Ishikawa (cell line): ENCODE data around the gene AKNAD1.
A peak's percentile ranks its signal among the peaks of the same experiment; 100 is the strongest.

Source experiments
- CEBPB ChIP-seq: IDR thresholded peaks from 2 replicates; pipeline ENCODE4 v1.6.1; 2012
- CREB1 ChIP-seq: IDR thresholded peaks from 2 replicates; pipeline ENCODE4 v1.6.1; 2012; ENCODE audit warnings: low read depth
- EGR1 ChIP-seq: IDR thresholded peaks from 2 replicates; pipeline ENCODE4 v1.6.1; 2012
- EP300 ChIP-seq: IDR thresholded peaks from 2 replicates; pipeline ENCODE4 v1.6.1; 2012; ENCODE audit warnings: borderline replicate concordance
- FOXM1 ChIP-seq: IDR thresholded peaks from 2 replicates; pipeline ENCODE4 v1.6.1; 2012; ENCODE audit warnings: low read depth, borderline replicate concordance
- NFIC ChIP-seq: IDR thresholded peaks from 2 replicates; pipeline ENCODE4 v1.6.1; 2012
- RAD21 ChIP-seq: IDR thresholded peaks from 2 replicates; pipeline ENCODE4 v1.6.1; 2012; ENCODE audit warnings: low read depth
- TAF1 ChIP-seq: IDR thresholded peaks from 2 replicates; pipeline ENCODE4 v1.6.1; 2012; ENCODE audit warnings: low read depth, mild to moderate bottlenecking
- TCF12 ChIP-seq: IDR thresholded peaks from 2 replicates; pipeline ENCODE4 v1.6.1; 2012; ENCODE audit warnings: low read depth
- TEAD4 ChIP-seq: IDR thresholded peaks from 2 replicates; pipeline ENCODE4 v1.6.1; 2012
- USF1 ChIP-seq: IDR thresholded peaks from 2 replicates; pipeline ENCODE4 v1.6.1; 2012
- YY1 ChIP-seq: IDR thresholded peaks from 2 replicates; pipeline ENCODE4 v1.6.1; 2012; ENCODE audit warnings: low read depth
- ZBTB7A ChIP-seq: IDR thresholded peaks from 2 replicates; pipeline ENCODE4 v1.6.1; 2012; ENCODE audit warnings: low read depth
- TF ChIP-seq, protein P1 (sequence below): IDR thresholded peaks from 2 replicates; pipeline ENCODE4 v1.6.1; 2012; ENCODE audit warnings: low read depth, mild to moderate bottlenecking
- TF ChIP-seq, protein P2 (sequence below): IDR thresholded peaks from 2 replicates; pipeline ENCODE4 v1.6.1; 2012

AKNAD1 gene

GRCh38 chr1:108819878-108820277 is 37.0 kb downstream of the AKNAD1 start:
- no peak for TF ChIP-seq USF1
- no peak for TF ChIP-seq TAF1
- no peak for TF ChIP-seq CEBPB
- TF ChIP-seq, protein P1, sequence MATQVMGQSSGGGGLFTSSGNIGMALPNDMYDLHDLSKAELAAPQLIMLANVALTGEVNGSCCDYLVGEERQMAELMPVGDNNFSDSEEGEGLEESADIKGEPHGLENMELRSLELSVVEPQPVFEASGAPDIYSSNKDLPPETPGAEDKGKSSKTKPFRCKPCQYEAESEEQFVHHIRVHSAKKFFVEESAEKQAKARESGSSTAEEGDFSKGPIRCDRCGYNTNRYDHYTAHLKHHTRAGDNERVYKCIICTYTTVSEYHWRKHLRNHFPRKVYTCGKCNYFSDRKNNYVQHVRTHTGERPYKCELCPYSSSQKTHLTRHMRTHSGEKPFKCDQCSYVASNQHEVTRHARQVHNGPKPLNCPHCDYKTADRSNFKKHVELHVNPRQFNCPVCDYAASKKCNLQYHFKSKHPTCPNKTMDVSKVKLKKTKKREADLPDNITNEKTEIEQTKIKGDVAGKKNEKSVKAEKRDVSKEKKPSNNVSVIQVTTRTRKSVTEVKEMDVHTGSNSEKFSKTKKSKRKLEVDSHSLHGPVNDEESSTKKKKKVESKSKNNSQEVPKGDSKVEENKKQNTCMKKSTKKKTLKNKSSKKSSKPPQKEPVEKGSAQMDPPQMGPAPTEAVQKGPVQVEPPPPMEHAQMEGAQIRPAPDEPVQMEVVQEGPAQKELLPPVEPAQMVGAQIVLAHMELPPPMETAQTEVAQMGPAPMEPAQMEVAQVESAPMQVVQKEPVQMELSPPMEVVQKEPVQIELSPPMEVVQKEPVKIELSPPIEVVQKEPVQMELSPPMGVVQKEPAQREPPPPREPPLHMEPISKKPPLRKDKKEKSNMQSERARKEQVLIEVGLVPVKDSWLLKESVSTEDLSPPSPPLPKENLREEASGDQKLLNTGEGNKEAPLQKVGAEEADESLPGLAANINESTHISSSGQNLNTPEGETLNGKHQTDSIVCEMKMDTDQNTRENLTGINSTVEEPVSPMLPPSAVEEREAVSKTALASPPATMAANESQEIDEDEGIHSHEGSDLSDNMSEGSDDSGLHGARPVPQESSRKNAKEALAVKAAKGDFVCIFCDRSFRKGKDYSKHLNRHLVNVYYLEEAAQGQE: no peak
- no peak for TF ChIP-seq FOXM1
- no peak for TF ChIP-seq TCF12
- no peak for TF ChIP-seq RAD21
- TF ChIP-seq EP300: no peak
- no peak for TF ChIP-seq CREB1
- TF ChIP-seq TEAD4: no peak
- TF ChIP-seq YY1: no peak
- TF ChIP-seq NFIC: no peak
- TF ChIP-seq, protein P2, sequence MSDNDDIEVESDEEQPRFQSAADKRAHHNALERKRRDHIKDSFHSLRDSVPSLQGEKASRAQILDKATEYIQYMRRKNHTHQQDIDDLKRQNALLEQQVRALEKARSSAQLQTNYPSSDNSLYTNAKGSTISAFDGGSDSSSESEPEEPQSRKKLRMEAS: no peak
- TF ChIP-seq ZBTB7A: no peak
- no peak for TF ChIP-seq EGR1

DNA sequence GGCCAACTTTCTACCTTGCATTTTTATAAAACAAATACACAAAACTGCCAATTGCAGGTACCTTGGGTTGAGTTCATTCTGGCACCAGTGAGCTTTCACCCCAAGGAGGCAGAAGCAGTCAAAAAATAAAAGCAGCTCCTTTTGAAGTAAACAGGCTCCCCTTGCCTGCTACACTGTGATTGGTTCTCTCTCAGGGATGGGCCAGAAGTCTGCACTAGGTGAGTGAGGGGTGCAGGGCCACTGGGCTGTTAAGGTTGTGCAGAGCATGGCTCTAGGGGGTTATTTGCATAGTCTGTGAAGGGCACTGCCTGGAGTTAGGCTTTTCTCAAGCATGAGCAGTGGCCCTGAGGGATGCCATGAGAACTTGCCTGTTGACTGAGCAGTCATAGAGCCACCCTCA is 39.1 kb downstream of the AKNAD1 start:
- TF ChIP-seq RAD21: peak; percentile 14; the same call in 1 of the 2 replicates
- TF ChIP-seq, protein P1: no peak

- TF ChIP-seq, protein P2: no peak
- TF ChIP-seq NFIC (no peak), TAF1 (no peak), ZBTB7A (no peak), EP300 (no peak), EGR1 (no peak), CREB1 (no peak), RAD21 (no peak), CEBPB (no peak), FOXM1 (no peak), TEAD4 (no peak), YY1 (no peak), USF1 (no peak), TCF12 (no peak)
- TF ChIP-seq, protein P1: no peak
These were observed 39.9 kb downstream of the AKNAD1 start for GRCh38 chr1:108817016-108817415.

- peak; percentile 95 for TF ChIP-seq USF1
- TF ChIP-seq, protein P1: no peak
- no peak for TF ChIP-seq TAF1
- TF ChIP-seq RAD21: no peak
- TF ChIP-seq YY1: peak; percentile 53; the same call in 1 of the 2 replicates
- no peak for TF ChIP-seq FOXM1
- no peak for TF ChIP-seq TEAD4
- TF ChIP-seq, protein P2: no peak
- TF ChIP-seq NFIC: no peak
These were observed 40.6 kb downstream of the AKNAD1 start for GRCh38 chr1:108816049-108816893.
